ENCODE measurements around the gene ADARB1.

DNA sequence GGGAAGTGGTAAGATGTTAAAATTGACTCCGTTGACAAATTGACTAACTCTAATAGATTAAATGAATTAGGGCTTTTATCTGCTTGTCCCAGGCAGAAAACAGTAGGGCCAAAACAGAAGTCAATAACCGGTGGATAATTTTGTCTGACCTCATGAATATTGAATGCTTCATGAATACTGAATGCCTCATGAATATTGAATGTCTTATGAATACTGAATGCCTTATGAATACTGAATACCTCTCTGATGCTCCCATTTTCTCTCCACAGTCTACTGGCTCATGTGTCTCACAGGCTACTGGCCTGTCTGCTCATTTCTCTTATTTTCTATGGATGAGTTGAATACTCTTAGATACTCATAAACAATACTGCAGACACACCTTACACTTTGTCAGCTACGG, 157.3 kb downstream of the ADARB1 start:
- TF ChIP-seq, protein P1, sequence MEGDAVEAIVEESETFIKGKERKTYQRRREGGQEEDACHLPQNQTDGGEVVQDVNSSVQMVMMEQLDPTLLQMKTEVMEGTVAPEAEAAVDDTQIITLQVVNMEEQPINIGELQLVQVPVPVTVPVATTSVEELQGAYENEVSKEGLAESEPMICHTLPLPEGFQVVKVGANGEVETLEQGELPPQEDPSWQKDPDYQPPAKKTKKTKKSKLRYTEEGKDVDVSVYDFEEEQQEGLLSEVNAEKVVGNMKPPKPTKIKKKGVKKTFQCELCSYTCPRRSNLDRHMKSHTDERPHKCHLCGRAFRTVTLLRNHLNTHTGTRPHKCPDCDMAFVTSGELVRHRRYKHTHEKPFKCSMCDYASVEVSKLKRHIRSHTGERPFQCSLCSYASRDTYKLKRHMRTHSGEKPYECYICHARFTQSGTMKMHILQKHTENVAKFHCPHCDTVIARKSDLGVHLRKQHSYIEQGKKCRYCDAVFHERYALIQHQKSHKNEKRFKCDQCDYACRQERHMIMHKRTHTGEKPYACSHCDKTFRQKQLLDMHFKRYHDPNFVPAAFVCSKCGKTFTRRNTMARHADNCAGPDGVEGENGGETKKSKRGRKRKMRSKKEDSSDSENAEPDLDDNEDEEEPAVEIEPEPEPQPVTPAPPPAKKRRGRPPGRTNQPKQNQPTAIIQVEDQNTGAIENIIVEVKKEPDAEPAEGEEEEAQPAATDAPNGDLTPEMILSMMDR (IDR thresholded peaks at IDR 0.05), result no peak
- TF ChIP-seq ZFX (IDR thresholded peaks at IDR 0.05; ENCODE audit: borderline replicate concordance), result no peak

Data from 22Rv1 (cell line).